SK-N-SH treated with all-trans-retinoic acid at 6 μM for 48 hours (cell line): ENCODE measurements around the gene BTBD17.

Source experiments
- TOX ChIP-seq: fragments of 250-450 bp; sonication (Bioruptor Pico); IDR thresholded peaks from 2 replicates; pipeline ENCODE4 v1.8.0; 2021; ENCODE audit warnings: mild to moderate bottlenecking, moderate library complexity, borderline replicate concordance
- ZNF8 ChIP-seq: fragments of 450-650 bp; formaldehyde crosslinking; IDR thresholded peaks from 2 replicates; pipeline ENCODE4 v1.5.0; 2020; ENCODE audit warnings: mild to moderate bottlenecking, moderate library complexity
- TF ChIP-seq, protein P1 (sequence below): fragments of 250-450 bp; sonication (Bioruptor Pico); IDR thresholded peaks from 2 replicates; pipeline ENCODE4 v1.8.0; 2020; ENCODE audit warnings: mild to moderate bottlenecking, moderate library complexity, borderline replicate concordance
- TF ChIP-seq, protein P2 (sequence below): fragments of 250-450 bp; sonication (Bioruptor Pico); IDR thresholded peaks from 2 replicates; pipeline ENCODE4 v1.5.0; 2020; ENCODE audit warnings: mild to moderate bottlenecking, moderate library complexity

DNA sequence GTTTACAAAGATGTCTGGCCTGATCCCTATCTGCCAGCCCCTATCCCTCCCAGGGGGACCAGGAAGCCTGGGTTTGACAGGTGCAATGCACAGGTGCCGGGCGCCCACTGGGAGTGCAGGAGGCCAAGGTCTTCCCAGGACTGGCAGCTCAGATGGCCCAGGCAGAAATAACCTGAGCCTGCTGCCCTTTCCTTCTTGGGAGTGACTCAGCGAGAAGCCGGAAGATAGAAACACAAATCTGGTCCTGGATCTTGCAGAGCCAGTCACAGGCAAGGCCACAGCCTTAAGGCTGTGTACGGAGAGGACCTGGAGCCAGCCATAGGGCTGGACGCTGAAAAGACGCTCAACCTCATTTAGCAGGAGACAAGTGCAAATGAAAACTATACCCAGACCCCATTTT is 33.3 kb upstream of the BTBD17 start:
- TF ChIP-seq TOX (CRISPR knock-in tag) (no peak), ZNF8 (CRISPR knock-in tag) (no peak)
- TF ChIP-seq, protein P1, sequence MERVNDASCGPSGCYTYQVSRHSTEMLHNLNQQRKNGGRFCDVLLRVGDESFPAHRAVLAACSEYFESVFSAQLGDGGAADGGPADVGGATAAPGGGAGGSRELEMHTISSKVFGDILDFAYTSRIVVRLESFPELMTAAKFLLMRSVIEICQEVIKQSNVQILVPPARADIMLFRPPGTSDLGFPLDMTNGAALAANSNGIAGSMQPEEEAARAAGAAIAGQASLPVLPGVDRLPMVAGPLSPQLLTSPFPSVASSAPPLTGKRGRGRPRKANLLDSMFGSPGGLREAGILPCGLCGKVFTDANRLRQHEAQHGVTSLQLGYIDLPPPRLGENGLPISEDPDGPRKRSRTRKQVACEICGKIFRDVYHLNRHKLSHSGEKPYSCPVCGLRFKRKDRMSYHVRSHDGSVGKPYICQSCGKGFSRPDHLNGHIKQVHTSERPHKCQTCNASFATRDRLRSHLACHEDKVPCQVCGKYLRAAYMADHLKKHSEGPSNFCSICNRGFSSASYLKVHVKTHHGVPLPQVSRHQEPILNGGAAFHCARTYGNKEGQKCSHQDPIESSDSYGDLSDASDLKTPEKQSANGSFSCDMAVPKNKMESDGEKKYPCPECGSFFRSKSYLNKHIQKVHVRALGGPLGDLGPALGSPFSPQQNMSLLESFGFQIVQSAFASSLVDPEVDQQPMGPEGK (CRISPR knock-in tag): no peak
- TF ChIP-seq, protein P2, sequence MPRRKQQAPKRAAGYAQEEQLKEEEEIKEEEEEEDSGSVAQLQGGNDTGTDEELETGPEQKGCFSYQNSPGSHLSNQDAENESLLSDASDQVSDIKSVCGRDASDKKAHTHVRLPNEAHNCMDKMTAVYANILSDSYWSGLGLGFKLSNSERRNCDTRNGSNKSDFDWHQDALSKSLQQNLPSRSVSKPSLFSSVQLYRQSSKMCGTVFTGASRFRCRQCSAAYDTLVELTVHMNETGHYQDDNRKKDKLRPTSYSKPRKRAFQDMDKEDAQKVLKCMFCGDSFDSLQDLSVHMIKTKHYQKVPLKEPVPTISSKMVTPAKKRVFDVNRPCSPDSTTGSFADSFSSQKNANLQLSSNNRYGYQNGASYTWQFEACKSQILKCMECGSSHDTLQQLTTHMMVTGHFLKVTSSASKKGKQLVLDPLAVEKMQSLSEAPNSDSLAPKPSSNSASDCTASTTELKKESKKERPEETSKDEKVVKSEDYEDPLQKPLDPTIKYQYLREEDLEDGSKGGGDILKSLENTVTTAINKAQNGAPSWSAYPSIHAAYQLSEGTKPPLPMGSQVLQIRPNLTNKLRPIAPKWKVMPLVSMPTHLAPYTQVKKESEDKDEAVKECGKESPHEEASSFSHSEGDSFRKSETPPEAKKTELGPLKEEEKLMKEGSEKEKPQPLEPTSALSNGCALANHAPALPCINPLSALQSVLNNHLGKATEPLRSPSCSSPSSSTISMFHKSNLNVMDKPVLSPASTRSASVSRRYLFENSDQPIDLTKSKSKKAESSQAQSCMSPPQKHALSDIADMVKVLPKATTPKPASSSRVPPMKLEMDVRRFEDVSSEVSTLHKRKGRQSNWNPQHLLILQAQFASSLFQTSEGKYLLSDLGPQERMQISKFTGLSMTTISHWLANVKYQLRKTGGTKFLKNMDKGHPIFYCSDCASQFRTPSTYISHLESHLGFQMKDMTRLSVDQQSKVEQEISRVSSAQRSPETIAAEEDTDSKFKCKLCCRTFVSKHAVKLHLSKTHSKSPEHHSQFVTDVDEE: no peak
